Brain microvascular endothelial cell (primary cell): ENCODE measurements around the gene GJB6.
"Not testable (repeated sequence)": the region's sequence is repeated elsewhere in the genome, so short reads cannot be mapped to it uniquely, and the experiment has no call there.

Experiments
- DNase-seq: peaks from one replicate; pipeline ENCODE4 v3.0.0-alpha.2; 2020
- H3K27ac ChIP-seq: fragments of 250-450 bp; sonication (Bioruptor Pico); 2 replicates; pipeline ENCODE4 v1.5.1; 2020; ENCODE audit warnings: mild to moderate bottlenecking, moderate library complexity
- H3K27me3 ChIP-seq: fragments of 250-450 bp; sonication (Bioruptor Pico); replicated peaks from 2 replicates; pipeline ENCODE4 v1.5.1; 2020; ENCODE audit warnings: mild to moderate bottlenecking
- H3K36me3 ChIP-seq: fragments of 250-450 bp; sonication (Bioruptor Pico); replicated peaks from 2 replicates; pipeline ENCODE4 v1.5.1; 2020; ENCODE audit warnings: mild to moderate bottlenecking
- H3K4me3 ChIP-seq: 2 replicates; pipeline ENCODE4 v1.5.1; 2011; ENCODE audit warnings: low read depth, mild to moderate bottlenecking, control low read depth, low read length, moderate library complexity
- CTCF ChIP-seq: IDR thresholded peaks from 2 replicates; pipeline ENCODE4 v1.5.1; 2011; ENCODE audit warnings: low read depth, mild to moderate bottlenecking, moderate library complexity, low read length, control low read depth, inconsistent platforms; ENCODE audit errors: missing control alignments
- in situ Hi-C: cut with HindIII; loops from 2 replicates; pipeline ENCODE4 v1.10.0; 2017; ENCODE audit warnings: low sequenced_read_pairs, low pct_ligation_motif_present

GJB6 gene

DNA sequence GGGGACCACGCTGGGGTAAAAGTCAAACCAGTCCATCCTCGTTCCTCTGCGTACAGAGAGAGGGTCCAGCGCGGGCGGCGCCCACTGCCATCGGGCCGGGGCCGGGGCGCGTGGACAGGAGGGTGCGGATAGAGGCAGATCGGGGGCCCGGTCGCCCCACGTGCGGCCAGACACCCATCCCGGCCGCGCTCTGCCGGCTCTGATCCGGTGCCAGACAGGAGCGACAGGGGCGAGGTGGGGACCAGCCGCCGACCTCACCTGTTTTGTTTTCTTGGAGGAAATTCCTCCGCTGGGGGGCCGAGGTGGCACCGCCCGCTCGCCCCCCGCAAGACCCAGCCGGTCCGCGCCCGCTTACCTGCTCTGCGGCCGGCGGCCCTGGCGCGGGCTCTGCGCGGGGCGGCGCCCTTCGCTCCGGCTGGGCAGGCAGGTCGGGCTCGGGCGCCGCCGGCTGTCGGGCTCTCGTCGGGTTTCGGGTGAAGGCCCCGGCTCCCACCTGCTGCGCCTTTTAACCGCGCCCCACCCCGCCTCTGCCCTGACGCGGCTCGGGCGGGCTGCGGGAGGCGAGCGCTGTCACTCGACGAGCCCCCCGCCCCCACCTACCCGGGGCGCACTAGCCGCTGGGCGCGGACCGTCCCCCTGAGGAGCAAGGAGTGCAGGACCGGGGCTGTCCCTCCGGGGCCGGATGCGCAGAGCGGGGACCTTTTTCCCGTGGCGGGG lies at the start of gene GJB6:
Gene GJB6 (minus strand): TSS at position 481 of the 717 bp plus-strand sequence. CDS start 8,839 bp downstream, outside the sequence.
- in situ Hi-C loops, result no loop called here
- Histone ChIP-seq H3K27ac (no peak within 1 kb of the TSS), H3K36me3 (no peaks in the 10 kb centered on the region), H3K4me3 (no peak within 1 kb of the TSS), H3K27me3 (peaks cover 36% of the 10 kb centered on the region)
- no peak for DNase-seq
- no peak for TF ChIP-seq CTCF

DNA sequence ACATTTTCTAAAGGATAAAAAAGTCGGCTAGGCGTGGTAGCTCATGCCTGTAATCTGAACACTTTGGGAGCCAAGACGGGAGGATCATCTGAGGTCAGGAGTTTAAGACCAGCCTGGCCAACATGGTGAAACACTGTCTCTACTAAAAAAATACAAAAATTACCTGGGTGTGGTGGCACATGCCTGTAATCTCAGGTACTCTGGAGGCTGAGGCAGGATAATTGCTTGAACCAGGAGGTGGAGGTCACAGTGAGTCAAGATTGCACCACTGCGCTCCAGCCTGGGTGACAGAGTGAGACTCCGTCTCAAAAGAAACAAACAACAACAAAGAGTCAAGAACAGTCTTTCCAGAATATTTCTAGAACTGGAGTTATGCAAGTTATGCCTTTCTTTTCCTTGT lies 44.8 kb upstream of the GJB6 start:
- H3K27ac ChIP-seq, in situ Hi-C loops, H3K27me3 ChIP-seq, H3K4me3 ChIP-seq, H3K36me3 ChIP-seq, DNase-seq: not testable (repeated sequence)

DNA sequence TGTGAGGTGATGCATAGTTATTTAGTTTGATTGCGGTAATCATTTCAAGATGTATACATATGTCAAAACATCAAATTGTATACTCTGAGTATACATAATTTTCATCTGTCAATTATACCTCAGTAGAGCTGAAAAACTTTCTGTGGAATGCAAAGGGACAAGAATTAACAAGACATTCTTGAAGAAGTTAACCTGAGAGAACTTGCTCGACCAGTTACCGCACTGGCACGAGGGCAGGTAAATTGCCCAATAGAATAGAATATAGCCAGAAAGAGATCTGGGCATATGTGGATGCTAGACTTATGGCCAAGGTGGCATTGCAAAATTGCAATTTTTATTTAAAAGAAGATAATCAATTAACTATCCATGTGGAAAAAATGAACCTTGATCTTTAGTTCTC lies 42.3 kb upstream of the GJB6 start:
- no peak for DNase-seq
- in situ Hi-C loops, result no loop called here
- no peaks in the 10 kb centered on the region for H3K36me3 ChIP-seq
- H3K4me3 ChIP-seq, result no peak overlapping the region
- H3K27ac ChIP-seq, result no peak overlapping the region
- no peak for TF ChIP-seq CTCF
- H3K27me3 ChIP-seq, result no peaks in the 10 kb centered on the region

DNA sequence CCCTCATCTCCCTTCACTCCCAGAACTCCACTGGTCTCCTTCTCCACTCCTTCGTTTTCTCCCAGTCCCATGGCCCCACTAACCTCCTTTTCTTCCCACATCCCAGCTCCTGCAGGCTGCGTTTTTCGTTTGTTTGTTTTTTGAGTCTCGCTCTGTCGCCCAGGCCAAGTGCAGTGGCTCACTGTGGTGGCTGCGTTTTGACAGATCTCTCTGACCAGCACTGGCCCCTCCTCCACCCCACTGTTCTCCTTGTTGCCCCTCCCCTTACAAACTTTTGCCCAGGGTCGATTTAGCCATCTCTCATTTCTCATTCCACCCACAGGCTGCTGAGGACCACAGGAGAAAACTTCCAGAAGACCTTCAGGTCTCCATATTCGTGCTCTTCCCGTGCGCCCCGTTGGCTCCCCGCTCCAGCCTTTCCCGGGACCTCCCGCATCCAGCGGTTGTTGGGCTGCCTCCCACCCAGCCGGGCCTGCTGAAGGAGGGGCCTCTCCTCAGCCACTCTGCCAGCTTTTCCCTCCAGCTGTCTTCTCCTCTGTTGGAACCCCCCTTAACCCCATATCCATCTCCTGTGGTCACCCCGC lies 40.6 kb upstream of the GJB6 start:
- in situ Hi-C loops, result no loop called here
- Histone ChIP-seq H3K27ac (no peak overlapping the region), H3K36me3 (no peaks in the 10 kb centered on the region), H3K27me3 (no peaks in the 10 kb centered on the region), H3K4me3 (no peak overlapping the region)
- no peak for TF ChIP-seq CTCF
- DNase-seq, result no peak

DNA sequence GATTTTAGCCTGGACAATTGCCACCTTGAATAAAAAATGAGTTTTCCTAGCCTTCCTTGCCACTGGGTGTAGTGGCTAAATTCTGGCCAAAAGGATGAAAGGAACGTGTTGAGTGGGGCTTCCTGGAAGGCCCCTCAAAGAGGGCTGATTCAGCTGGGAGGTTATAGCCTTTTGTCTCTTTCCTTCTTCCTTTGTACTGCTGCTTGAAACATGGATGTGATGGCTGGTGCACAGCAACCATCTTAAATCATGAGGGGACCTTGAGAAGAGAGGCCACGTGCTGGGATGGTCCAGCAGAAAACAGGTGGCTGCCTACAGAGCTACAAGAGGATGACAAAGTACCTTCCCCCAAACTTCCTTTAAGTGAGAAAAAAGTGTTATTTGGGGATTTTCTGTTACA lies 40.0 kb upstream of the GJB6 start:
- Histone ChIP-seq H3K4me3 (no peak overlapping the region), H3K27me3 (no peaks in the 10 kb centered on the region), H3K36me3 (no peaks in the 10 kb centered on the region), H3K27ac (no peak overlapping the region)
- DNase-seq, result no peak
- no peak for TF ChIP-seq CTCF
- in situ Hi-C loops, result no loop called here

- in situ Hi-C loops, result no loop called here
- Histone ChIP-seq H3K27me3 (no peaks in the 10 kb centered on the region), H3K27ac (no peak overlapping the region), H3K4me3 (no peak overlapping the region), H3K36me3 (no peaks in the 10 kb centered on the region)
- TF ChIP-seq CTCF, result no peak
- no peak for DNase-seq
These were observed 39.3 kb upstream of the GJB6 start for GRCh38 chr13:20271441-20271840.
